Measurements from ENCODE around the gene CYP26C1.

GRCh38 chr10:93081834-93082233, 21.2 kb downstream of the CYP26C1 start:
- TF ChIP-seq EZH2 (IDR thresholded peaks at IDR 0.05) = no peak
- TF ChIP-seq EGR1 (IDR thresholded peaks at IDR 0.05; ENCODE audit: low read depth) = no peak
- TF ChIP-seq, protein P1, sequence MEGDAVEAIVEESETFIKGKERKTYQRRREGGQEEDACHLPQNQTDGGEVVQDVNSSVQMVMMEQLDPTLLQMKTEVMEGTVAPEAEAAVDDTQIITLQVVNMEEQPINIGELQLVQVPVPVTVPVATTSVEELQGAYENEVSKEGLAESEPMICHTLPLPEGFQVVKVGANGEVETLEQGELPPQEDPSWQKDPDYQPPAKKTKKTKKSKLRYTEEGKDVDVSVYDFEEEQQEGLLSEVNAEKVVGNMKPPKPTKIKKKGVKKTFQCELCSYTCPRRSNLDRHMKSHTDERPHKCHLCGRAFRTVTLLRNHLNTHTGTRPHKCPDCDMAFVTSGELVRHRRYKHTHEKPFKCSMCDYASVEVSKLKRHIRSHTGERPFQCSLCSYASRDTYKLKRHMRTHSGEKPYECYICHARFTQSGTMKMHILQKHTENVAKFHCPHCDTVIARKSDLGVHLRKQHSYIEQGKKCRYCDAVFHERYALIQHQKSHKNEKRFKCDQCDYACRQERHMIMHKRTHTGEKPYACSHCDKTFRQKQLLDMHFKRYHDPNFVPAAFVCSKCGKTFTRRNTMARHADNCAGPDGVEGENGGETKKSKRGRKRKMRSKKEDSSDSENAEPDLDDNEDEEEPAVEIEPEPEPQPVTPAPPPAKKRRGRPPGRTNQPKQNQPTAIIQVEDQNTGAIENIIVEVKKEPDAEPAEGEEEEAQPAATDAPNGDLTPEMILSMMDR (IDR thresholded peaks at IDR 0.05 in 2 of 3, conservative IDR thresholded peaks at IDR 0.05 in 1 of 3; ENCODE audit: borderline replicate concordance in 1 of 3, insufficient read depth in 1 of 3, low read depth in 2 of 3, low read length in 2 of 3) = no peak
- TF ChIP-seq POLR2A (IDR thresholded peaks at IDR 0.05; ENCODE audit: borderline replicate concordance, extremely low read depth, insufficient read depth, insufficient read length) = no peak
- TF ChIP-seq ZBTB33 (IDR thresholded peaks at IDR 0.05; ENCODE audit: extremely low read depth, insufficient replicate concordance, low read length) = no peak
- TF ChIP-seq, protein P2, sequence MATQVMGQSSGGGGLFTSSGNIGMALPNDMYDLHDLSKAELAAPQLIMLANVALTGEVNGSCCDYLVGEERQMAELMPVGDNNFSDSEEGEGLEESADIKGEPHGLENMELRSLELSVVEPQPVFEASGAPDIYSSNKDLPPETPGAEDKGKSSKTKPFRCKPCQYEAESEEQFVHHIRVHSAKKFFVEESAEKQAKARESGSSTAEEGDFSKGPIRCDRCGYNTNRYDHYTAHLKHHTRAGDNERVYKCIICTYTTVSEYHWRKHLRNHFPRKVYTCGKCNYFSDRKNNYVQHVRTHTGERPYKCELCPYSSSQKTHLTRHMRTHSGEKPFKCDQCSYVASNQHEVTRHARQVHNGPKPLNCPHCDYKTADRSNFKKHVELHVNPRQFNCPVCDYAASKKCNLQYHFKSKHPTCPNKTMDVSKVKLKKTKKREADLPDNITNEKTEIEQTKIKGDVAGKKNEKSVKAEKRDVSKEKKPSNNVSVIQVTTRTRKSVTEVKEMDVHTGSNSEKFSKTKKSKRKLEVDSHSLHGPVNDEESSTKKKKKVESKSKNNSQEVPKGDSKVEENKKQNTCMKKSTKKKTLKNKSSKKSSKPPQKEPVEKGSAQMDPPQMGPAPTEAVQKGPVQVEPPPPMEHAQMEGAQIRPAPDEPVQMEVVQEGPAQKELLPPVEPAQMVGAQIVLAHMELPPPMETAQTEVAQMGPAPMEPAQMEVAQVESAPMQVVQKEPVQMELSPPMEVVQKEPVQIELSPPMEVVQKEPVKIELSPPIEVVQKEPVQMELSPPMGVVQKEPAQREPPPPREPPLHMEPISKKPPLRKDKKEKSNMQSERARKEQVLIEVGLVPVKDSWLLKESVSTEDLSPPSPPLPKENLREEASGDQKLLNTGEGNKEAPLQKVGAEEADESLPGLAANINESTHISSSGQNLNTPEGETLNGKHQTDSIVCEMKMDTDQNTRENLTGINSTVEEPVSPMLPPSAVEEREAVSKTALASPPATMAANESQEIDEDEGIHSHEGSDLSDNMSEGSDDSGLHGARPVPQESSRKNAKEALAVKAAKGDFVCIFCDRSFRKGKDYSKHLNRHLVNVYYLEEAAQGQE (IDR thresholded peaks at IDR 0.05; ENCODE audit: low read depth) = no peak
- no peak for TF ChIP-seq SIN3A (IDR thresholded peaks at IDR 0.05; ENCODE audit: low read depth)
- no peak for TF ChIP-seq POLR2AphosphoS5 (IDR thresholded peaks at IDR 0.05; ENCODE audit: low read depth, low read length)
- no peak for TF ChIP-seq FOSL1 (IDR thresholded peaks at IDR 0.05; ENCODE audit: low read depth)
- no peak for TF ChIP-seq MAX (IDR thresholded peaks at IDR 0.05)

Measured in HCT116 (cell line).